ENCODE measurements around the gene PRX. TPM values are rescaled to one million over a fixed set of nuclear protein-coding genes. Genes with fewer than 3 reads are reported as not detected.

PRX gene
- polyA plus RNA-seq, 1 donor from 2014 or later: 0.20 TPM

DNA sequence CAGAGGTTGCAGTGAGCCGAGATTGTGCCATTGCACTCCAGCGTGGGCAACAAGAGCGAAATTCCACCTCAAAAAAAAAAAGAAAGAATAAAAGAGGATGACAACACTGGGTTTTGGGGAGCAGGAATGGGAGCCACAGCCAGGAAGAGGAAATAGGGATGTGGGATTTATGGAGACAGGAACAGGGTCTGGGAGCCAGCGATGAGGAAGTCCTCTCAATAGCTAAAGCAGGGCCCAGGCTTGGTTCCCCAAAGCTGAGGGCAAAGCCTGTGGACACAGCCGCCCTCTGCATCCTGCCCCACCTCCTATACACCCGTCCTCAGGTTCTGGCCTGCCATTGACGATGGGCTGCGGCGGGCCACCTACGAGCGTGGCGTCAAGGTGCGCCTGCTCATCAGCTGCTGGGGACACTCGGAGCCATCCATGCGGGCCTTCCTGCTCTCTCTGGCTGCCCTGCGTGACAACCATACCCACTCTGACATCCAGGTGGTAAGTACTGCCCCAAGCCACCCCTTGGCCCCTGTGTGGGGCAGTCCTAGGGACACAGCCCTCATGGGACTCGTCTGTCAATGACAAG, 36.8 kb downstream of the PRX start:
- Histone ChIP-seq H2AFZ (ENCODE audit: low read depth, low read length) (no peak overlapping the region), H3K27ac (ENCODE audit: low read length) (no peak overlapping the region), H3K27me3 (ENCODE audit: insufficient read depth, low read depth, low read length) (no peaks in the 10 kb centered on the region), H3K4me2 (ENCODE audit: low read length) (no peak overlapping the region), H3F3A (ENCODE audit: insufficient read depth, low read length, poor library complexity, severe bottlenecking) (no peaks in the 10 kb centered on the region), H3K9me3 (ENCODE audit: low read length) (no peaks in the 10 kb centered on the region), H3K79me2 (replicated peaks; ENCODE audit: insufficient read depth, low read length) (no peaks in the 10 kb centered on the region), H3K36me3 (ENCODE audit: insufficient read depth, low read length) (peaks cover 11% of the 10 kb centered on the region), H3K9ac (ENCODE audit: low read length) (no peak overlapping the region), H3K4me3 (ENCODE audit: low read length) (no peak overlapping the region), H3K9me2 (ENCODE audit: insufficient read depth, low read length) (no peaks in the 10 kb centered on the region), H4K20me1 (ENCODE audit: insufficient read depth) (no peaks in the 10 kb centered on the region)
- TF ChIP-seq TAF1 (IDR thresholded peaks at IDR 0.05; ENCODE audit: low read depth) (no peak), RAD21 (conservative IDR thresholded peaks at IDR 0.05) (no peak), POLR2AphosphoS5 (IDR thresholded peaks at IDR 0.05) (no peak), REST (IDR thresholded peaks at IDR 0.05; ENCODE audit: borderline replicate concordance) (no peak), MXI1 (conservative IDR thresholded peaks at IDR 0.05; ENCODE audit: poor library complexity, severe bottlenecking) (no peak), SMC3 (conservative IDR thresholded peaks at IDR 0.05; ENCODE audit: poor library complexity) (no peak), EP300 (conservative IDR thresholded peaks at IDR 0.05; ENCODE audit: poor library complexity, severe bottlenecking) (no peak)

DNA sequence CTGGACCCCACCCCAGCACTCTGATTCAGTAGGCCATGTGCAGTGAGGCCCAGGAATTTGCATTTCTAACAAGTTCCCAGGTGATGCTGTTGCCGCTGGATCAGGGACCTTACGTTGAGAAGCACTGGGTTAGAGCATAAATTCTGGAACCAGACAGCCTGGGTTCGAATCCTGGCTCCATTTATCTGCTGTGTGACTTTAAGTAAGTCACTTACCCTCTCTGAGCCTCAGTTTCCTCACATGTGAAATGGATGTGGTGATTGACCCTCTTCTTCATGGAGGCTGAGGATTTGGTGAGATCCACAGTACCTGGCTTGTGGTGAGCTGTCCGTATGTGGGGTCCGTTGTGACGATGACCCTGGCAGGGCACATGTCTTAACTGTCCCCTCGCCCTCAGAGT, 39.1 kb downstream of the PRX start:
- H3K9me3 ChIP-seq (ENCODE audit: low read length): no peaks in the 10 kb centered on the region
- H3K4me3 ChIP-seq (ENCODE audit: low read length): no peak overlapping the region
- peaks cover under 1% of the 10 kb centered on the region for H3K79me2 ChIP-seq (replicated peaks; ENCODE audit: insufficient read depth, low read length)
- no peak overlapping the region for H2AFZ ChIP-seq (ENCODE audit: low read depth, low read length)
- no peaks in the 10 kb centered on the region for H3K9me2 ChIP-seq (ENCODE audit: insufficient read depth, low read length)
- H3K27me3 ChIP-seq (ENCODE audit: insufficient read depth, low read depth, low read length): no peaks in the 10 kb centered on the region
- H3K4me2 ChIP-seq (ENCODE audit: low read length): no peak overlapping the region
- H3K27ac ChIP-seq (ENCODE audit: low read length): no peak overlapping the region
- no peak overlapping the region for H3K9ac ChIP-seq (ENCODE audit: low read length)
- no peaks in the 10 kb centered on the region for H4K20me1 ChIP-seq (ENCODE audit: insufficient read depth)
- no peaks in the 10 kb centered on the region for H3F3A ChIP-seq (ENCODE audit: insufficient read depth, low read length, poor library complexity, severe bottlenecking)
- TF ChIP-seq SMC3 (conservative IDR thresholded peaks at IDR 0.05; ENCODE audit: poor library complexity) (no peak), RAD21 (conservative IDR thresholded peaks at IDR 0.05) (no peak), EZH2 (IDR thresholded peaks at IDR 0.05; ENCODE audit: borderline replicate concordance, insufficient read depth, low read length, poor library complexity, severe bottlenecking) (no peak), CTCF (IDR thresholded peaks at IDR 0.05; ENCODE audit: poor library complexity, severe bottlenecking) (no peak), TAF1 (IDR thresholded peaks at IDR 0.05; ENCODE audit: low read depth) (no peak), EP300 (conservative IDR thresholded peaks at IDR 0.05; ENCODE audit: poor library complexity, severe bottlenecking) (no peak), MXI1 (conservative IDR thresholded peaks at IDR 0.05; ENCODE audit: poor library complexity, severe bottlenecking) (no peak), POLR2AphosphoS5 (IDR thresholded peaks at IDR 0.05) (no peak), REST (IDR thresholded peaks at IDR 0.05; ENCODE audit: borderline replicate concordance) (no peak)
- H3K36me3 ChIP-seq (ENCODE audit: insufficient read depth, low read length): peaks cover 11% of the 10 kb centered on the region

All from neural cell (in vitro differentiated cells).